DOHH2 (cell line): ENCODE data around the gene BRIP1.

Source experiments
- H3F3A ChIP-seq: fragments of 200-600 bp; sonication (generic), shearing (Covaris generic); 2 replicates; pipeline ENCODE4 v1.6.0; 2016; ENCODE audit warnings: antibody characterized with exemption, mild to moderate bottlenecking; ENCODE audit not compliant: control insufficient read depth, insufficient read depth
- H3K27ac ChIP-seq: fragments of 200-600 bp; sonication (generic); 2 replicates; pipeline ENCODE4 v1.5.1; 2014; ENCODE audit warnings: low read depth, mild to moderate bottlenecking, low read length, moderate library complexity
- H3K27me3 ChIP-seq: fragments of 200-600 bp; sonication (generic); 2 replicates; pipeline ENCODE4 v1.6.1; 2014; ENCODE audit warnings: mild to moderate bottlenecking, low read length, mixed read lengths; ENCODE audit not compliant: control insufficient read depth
- H3K36me3 ChIP-seq: fragments of 200-600 bp; sonication (generic); 2 replicates; pipeline ENCODE4 v1.6.1; 2014; ENCODE audit warnings: mild to moderate bottlenecking, low read length, moderate library complexity, mixed read lengths; ENCODE audit not compliant: control insufficient read depth
- H3K4me1 ChIP-seq: fragments of 200-600 bp; sonication (generic); 2 replicates; pipeline ENCODE4 v1.6.1; 2014; ENCODE audit warnings: mild to moderate bottlenecking, low read length, mixed read lengths; ENCODE audit not compliant: control insufficient read depth
- H3K4me2 ChIP-seq: fragments of 200-600 bp; sonication (generic); 2 replicates; pipeline ENCODE4 v1.6.0; 2014; ENCODE audit warnings: mild to moderate bottlenecking, low read length, moderate library complexity
- H3K4me3 ChIP-seq: fragments of 200-600 bp; sonication (generic); 2 replicates; pipeline ENCODE4 v1.5.1; 2014; ENCODE audit warnings: mild to moderate bottlenecking, low read length, mixed read lengths
- H3K79me2 ChIP-seq: fragments of 200-600 bp; sonication (generic); 2 replicates; pipeline ENCODE4 v1.6.1; 2014; ENCODE audit warnings: mild to moderate bottlenecking, low read length, mixed read lengths; ENCODE audit not compliant: control insufficient read depth
- H3K9me2 ChIP-seq: fragments of 200-600 bp; sonication (generic); replicated peaks from 2 replicates; pipeline ENCODE4 v1.6.1; 2014; ENCODE audit warnings: mild to moderate bottlenecking, low read length, mixed read lengths; ENCODE audit not compliant: control insufficient read depth
- H3K9me3 ChIP-seq: fragments of 200-600 bp; sonication (generic); 2 replicates; pipeline ENCODE4 v1.6.1; 2014; ENCODE audit warnings: antibody characterized with exemption, low read length, mixed read lengths; ENCODE audit not compliant: control insufficient read depth, insufficient read depth
- H4K20me1 ChIP-seq: fragments of 200-600 bp; sonication (generic); 2 replicates; pipeline ENCODE4 v1.6.0; 2014; ENCODE audit warnings: low read depth, mild to moderate bottlenecking, antibody characterized with exemption, low read length, moderate library complexity; ENCODE audit not compliant: control insufficient read depth, insufficient read depth
- EZH2phosphoT487 ChIP-seq: fragments of 200-600 bp; sonication (generic); IDR thresholded peaks from 2 replicates; pipeline ENCODE4 v1.6.1; 2017; ENCODE audit warnings: borderline replicate concordance, mild to moderate bottlenecking, antibody characterized with exemption, low read length, moderate library complexity, mixed read lengths
- TF ChIP-seq, protein P1 (sequence below): fragments of 200-600 bp; sonication (generic); IDR thresholded peaks from one replicate; pipeline ENCODE4 v1.5.1; 2014; ENCODE audit warnings: antibody characterized with exemption, mild to moderate bottlenecking, low read depth, low read length; ENCODE audit not compliant: poor library complexity, severe bottlenecking

Gene BRIP1

DNA sequence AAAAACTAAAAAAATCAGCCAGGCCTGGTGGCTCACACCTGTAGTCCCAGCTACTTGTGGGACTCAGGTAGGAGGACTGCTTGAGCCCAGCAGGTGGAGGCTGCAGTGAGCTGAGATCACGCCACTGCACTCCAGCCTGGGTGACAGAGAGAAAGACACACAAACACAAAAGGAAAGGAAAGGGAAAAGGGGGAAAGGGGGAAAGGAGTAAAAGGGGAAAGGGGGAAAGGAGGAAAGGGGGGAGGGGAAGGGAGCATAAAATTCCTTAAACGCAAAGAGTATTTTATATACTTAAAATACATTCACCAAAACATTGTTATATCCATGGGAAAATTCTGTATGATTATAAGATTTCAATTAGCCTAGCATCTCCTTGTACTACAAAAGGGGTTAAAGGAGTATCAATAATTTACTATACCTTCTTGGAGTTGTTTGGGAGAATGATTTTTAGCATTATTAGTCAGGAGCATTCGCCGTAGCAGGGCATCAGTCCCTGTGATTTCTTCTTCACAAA, 17.3 kb upstream of the BRIP1 start:
- H3K4me2 ChIP-seq: no peak overlapping the region
- no peaks in the 10 kb centered on the region for H3K9me2 ChIP-seq
- H3K27ac ChIP-seq: no peak overlapping the region
- no peaks in the 10 kb centered on the region for H3K9me3 ChIP-seq
- no peaks in the 10 kb centered on the region for H3K79me2 ChIP-seq
- H3K4me3 ChIP-seq: no peak overlapping the region
- no peaks in the 10 kb centered on the region for H4K20me1 ChIP-seq
- H3K36me3 ChIP-seq: peaks cover 52% of the 10 kb centered on the region
- peaks cover 17% of the 10 kb centered on the region for H3K4me1 ChIP-seq
- TF ChIP-seq, protein P1, sequence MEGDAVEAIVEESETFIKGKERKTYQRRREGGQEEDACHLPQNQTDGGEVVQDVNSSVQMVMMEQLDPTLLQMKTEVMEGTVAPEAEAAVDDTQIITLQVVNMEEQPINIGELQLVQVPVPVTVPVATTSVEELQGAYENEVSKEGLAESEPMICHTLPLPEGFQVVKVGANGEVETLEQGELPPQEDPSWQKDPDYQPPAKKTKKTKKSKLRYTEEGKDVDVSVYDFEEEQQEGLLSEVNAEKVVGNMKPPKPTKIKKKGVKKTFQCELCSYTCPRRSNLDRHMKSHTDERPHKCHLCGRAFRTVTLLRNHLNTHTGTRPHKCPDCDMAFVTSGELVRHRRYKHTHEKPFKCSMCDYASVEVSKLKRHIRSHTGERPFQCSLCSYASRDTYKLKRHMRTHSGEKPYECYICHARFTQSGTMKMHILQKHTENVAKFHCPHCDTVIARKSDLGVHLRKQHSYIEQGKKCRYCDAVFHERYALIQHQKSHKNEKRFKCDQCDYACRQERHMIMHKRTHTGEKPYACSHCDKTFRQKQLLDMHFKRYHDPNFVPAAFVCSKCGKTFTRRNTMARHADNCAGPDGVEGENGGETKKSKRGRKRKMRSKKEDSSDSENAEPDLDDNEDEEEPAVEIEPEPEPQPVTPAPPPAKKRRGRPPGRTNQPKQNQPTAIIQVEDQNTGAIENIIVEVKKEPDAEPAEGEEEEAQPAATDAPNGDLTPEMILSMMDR: no peak
- no peak for TF ChIP-seq EZH2phosphoT487
- no peaks in the 10 kb centered on the region for H3F3A ChIP-seq
- no peaks in the 10 kb centered on the region for H3K27me3 ChIP-seq

DNA sequence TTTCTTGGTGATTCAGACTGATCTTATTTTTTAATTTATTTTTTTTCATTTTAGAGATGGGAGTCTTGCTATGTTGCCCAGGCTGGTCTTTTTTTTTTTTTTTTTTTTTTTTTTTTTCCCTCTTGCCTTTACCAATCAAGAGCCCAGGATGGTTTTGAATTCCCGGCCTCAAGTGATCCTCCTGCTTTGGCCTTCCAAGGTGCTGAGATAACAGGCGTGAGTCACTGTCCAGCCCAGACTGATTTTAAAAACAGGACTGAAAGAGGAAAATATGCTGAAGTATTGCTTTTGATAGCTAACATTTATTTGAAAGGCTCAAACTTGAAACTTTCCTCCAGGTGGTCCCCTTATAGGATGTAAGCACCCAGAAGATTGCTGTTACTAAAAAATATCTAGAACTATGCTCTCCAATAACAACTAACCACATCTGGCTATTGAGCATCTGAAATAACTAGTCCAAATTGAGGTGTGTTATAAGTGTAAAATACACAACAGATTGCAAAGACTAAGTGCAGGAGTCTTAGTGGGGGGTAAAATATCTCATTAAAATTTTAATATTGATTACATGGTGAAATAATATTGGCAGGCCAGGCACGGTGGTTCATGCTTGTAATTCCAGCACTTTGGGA, 15.8 kb upstream of the BRIP1 start:
- H3K9me3 ChIP-seq: no peaks in the 10 kb centered on the region
- no peaks in the 10 kb centered on the region for H3K79me2 ChIP-seq
- TF ChIP-seq, protein P1: no peak
- no peak for TF ChIP-seq EZH2phosphoT487
- H3K9me2 ChIP-seq: no peaks in the 10 kb centered on the region
- peaks cover 21% of the 10 kb centered on the region for H3K4me1 ChIP-seq
- H3K27me3 ChIP-seq: no peaks in the 10 kb centered on the region
- H3K4me2 ChIP-seq: no peak overlapping the region
- no peaks in the 10 kb centered on the region for H3F3A ChIP-seq
- H3K4me3 ChIP-seq: no peak overlapping the region
- peaks cover 45% of the 10 kb centered on the region for H3K36me3 ChIP-seq
- no peak overlapping the region for H3K27ac ChIP-seq
- H4K20me1 ChIP-seq: no peaks in the 10 kb centered on the region

DNA sequence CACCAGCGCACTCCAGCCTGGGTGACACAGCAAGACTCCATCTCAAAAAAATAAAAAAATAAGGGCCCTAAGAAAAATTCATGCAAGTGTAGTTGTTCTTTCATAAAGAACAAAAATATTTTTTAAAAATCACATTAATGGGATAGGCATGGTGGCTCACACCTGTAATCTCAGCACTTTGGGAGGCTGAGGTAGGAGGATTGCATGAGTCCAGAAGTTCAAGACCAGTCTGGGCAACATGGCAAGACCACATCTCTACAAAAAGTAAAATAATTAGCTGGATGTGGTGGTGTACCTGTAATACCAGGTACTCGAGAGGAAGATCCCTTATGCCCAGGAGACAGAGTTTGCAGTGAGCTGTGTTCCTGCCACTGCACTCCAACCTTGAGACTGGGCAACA, 15.2 kb upstream of the BRIP1 start:
- TF ChIP-seq, protein P1: no peak
- no peak for TF ChIP-seq EZH2phosphoT487
- Histone ChIP-seq H3K36me3 (peaks cover 48% of the 10 kb centered on the region), H3K27ac (no peak overlapping the region), H3K4me1 (peaks cover 21% of the 10 kb centered on the region), H3K79me2 (no peaks in the 10 kb centered on the region), H3K27me3 (no peaks in the 10 kb centered on the region), H4K20me1 (no peaks in the 10 kb centered on the region), H3K4me3 (no peak overlapping the region), H3K9me3 (no peaks in the 10 kb centered on the region), H3K9me2 (no peaks in the 10 kb centered on the region), H3K4me2 (no peak overlapping the region), H3F3A (no peaks in the 10 kb centered on the region)
